Fibroblast of pulmonary artery (primary cell): ENCODE data around the gene KLHL21.
"Not testable (repeated sequence)": the region's sequence is repeated elsewhere in the genome, so short reads cannot be mapped to it uniquely, and the experiment has no call there.

Experiments
- DNase-seq: peaks from one replicate; pipeline ENCODE4 v3.0.0-alpha.2; 2010; ENCODE audit warnings: low read depth
- H3K4me3 ChIP-seq: replicated peaks from 2 replicates; pipeline ENCODE4 v1.5.1; 2011; ENCODE audit warnings: low read depth, mild to moderate bottlenecking, control low read depth, low read length, moderate library complexity
- TF ChIP-seq, protein P1 (sequence below): IDR thresholded peaks from 2 replicates; pipeline ENCODE4 v1.5.1; 2011; ENCODE audit warnings: mild to moderate bottlenecking, control low read depth, low read length, inconsistent platforms; ENCODE audit errors: missing control alignments

Gene KLHL21

GRCh38 chr1:6637770-6638169, 35.1 kb upstream of the KLHL21 start:
- DNase-seq = no peak
- TF ChIP-seq, protein P1, sequence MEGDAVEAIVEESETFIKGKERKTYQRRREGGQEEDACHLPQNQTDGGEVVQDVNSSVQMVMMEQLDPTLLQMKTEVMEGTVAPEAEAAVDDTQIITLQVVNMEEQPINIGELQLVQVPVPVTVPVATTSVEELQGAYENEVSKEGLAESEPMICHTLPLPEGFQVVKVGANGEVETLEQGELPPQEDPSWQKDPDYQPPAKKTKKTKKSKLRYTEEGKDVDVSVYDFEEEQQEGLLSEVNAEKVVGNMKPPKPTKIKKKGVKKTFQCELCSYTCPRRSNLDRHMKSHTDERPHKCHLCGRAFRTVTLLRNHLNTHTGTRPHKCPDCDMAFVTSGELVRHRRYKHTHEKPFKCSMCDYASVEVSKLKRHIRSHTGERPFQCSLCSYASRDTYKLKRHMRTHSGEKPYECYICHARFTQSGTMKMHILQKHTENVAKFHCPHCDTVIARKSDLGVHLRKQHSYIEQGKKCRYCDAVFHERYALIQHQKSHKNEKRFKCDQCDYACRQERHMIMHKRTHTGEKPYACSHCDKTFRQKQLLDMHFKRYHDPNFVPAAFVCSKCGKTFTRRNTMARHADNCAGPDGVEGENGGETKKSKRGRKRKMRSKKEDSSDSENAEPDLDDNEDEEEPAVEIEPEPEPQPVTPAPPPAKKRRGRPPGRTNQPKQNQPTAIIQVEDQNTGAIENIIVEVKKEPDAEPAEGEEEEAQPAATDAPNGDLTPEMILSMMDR = no peak
- H3K4me3 ChIP-seq = no peak overlapping the region

DNA sequence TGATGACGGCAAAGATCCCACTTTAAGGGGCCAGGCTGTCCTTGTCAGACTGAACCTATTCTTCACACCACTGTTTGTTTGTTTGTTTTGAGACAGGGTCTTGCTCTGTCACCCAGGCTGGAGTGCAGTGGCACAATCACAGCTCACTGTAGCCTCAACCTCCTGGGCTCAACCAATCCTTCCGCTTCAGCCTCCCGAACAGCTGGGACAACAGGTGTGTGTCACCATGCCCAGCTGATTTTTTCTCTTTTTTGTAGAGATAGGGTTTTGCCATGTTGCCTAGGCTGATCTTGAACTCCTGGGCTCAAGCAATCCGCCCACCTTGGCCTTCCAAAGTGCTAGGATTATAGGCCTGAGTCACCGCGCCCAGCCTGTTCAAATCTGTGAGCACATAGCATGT, 34.1 kb upstream of the KLHL21 start:
- DNase-seq, H3K4me3 ChIP-seq: not testable (repeated sequence)

- H3K4me3 ChIP-seq = no peak overlapping the region
- TF ChIP-seq, protein P1 = no peak
- no peak for DNase-seq
These were observed 33.5 kb upstream of the KLHL21 start for GRCh38 chr1:6635910-6636760.

DNA sequence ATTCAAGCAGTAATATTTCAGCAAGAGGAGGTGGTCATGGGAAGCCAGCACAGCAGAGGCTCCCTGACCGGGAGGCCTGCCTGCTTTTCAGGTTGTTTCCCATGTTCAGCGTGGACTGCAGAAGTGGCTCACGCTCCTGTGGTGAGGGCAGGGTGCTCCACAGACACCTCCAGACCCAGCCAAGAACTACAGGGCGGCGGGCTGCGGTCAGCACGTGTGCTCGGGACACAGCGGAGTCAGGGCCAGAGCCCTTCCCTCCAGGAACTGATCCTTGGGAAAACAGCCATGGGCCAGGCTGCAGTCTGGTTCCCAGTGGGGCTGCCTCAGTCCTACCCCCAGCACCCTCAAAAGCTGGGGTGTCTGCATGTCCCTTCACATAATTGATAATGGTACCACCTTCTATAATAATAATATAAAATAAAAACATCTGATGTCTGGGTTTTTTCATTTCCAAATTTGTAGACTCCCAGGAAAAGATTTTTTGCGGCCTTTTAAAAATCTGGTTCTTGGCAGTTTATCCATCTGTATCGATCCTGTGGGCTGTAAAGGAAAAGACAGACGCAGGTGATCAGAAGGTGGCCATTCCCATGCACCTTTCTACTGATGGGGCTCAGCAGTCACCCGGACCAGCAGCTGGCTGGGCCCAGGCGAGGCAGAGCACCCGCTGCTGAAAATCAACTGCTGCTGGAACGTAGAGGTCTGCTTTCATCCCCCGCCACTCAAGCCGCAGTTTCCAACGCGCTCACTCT, 32.7 kb upstream of the KLHL21 start:
- no peak overlapping the region for H3K4me3 ChIP-seq
- TF ChIP-seq, protein P1 = no peak

GRCh38 chr1:6634371-6635052, 31.8 kb upstream of the KLHL21 start:
- peak; percentile 42 for DNase-seq
- TF ChIP-seq, protein P1 = peak; percentile 46

More for the DNA sequence above, 32.7 kb upstream of the KLHL21 start:
- DNase-seq = no peak

GRCh38 chr1:6632588-6633514, 30.2 kb upstream of the KLHL21 start:
- no peak overlapping the region for H3K4me3 ChIP-seq
- no peak for DNase-seq
- TF ChIP-seq, protein P1 = no peak

More at GRCh38 chr1:6634371-6635052, 31.8 kb upstream of the KLHL21 start:
- no peak overlapping the region for H3K4me3 ChIP-seq
